ENCODE data around the gene TRAF6. TPM values are rescaled to one million over a fixed set of nuclear protein-coding genes. Genes with fewer than 3 reads are reported as not detected.

TRAF6 gene
- total RNA-seq, 1 experiment from 2014 or later: 9.3 TPM

GRCh38 chr11:36467916-36468315, 42.2 kb downstream of the TRAF6 start (continued):
- TF ChIP-seq ZBTB33 (IDR thresholded peaks at IDR 0.05; ENCODE audit: extremely low read depth, insufficient replicate concordance, low read length) (no peak), FOSL1 (IDR thresholded peaks at IDR 0.05; ENCODE audit: low read depth) (no peak), EZH2phosphoT487 (IDR thresholded peaks at IDR 0.05; ENCODE audit: borderline replicate concordance) (no peak), TCF7L2 (IDR thresholded peaks at IDR 0.05; ENCODE audit: borderline replicate concordance, extremely low read depth, insufficient read depth, insufficient read length) (no peak), EZH2 (IDR thresholded peaks at IDR 0.05) (no peak), SP1 (IDR thresholded peaks at IDR 0.05; ENCODE audit: low read depth) (no peak)

DNA sequence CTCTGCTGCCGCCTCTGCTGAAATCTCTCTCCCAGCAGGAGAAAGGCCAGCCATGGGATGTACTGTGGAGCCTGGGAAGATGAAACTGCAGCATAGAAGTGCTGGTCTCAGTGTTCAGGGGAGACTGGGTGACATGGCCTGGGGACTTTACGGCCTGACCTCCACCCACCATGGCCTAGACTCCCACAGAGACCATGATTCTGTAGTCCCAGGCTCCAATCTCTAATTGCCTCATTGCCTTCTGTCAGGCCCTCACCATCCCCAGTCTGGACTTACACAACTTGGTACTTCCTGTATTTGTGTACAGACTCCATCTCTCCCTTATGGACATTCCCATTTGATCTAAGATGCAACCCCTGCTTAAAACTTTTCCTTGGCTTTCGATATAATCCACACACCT, 43.1 kb downstream of the TRAF6 start:
- intact Hi-C loops (cut with micrococcal nuclease): no loop called here
- H3K9me2 ChIP-seq (ENCODE audit: insufficient read depth): no peaks in the 10 kb centered on the region
- H3K9me3 ChIP-seq (ENCODE audit: control insufficient read depth in 1 of 2, insufficient read depth in 1 of 2, low read depth in 1 of 2, low read length in 2 of 2): no peaks in the 10 kb centered on the region
- POLR2A ChIA-PET: no interaction called here
- no peak overlapping the region for H3K4me2 ChIP-seq (ENCODE audit: low read length)
- RAD21 ChIA-PET (ENCODE audit: low non-redundant PET in 1 of 2, low total read pairs in 2 of 2, uncharacterized antibody in 2 of 2, unreplicated experiment in 2 of 2): no interaction called here
- H2AFZ ChIP-seq (ENCODE audit: low read depth, low read length, poor library complexity, severe bottlenecking): no peak overlapping the region
- H3K27me3 ChIP-seq (ENCODE audit: insufficient read depth, low read length): peaks cover 13% of the 10 kb centered on the region; the same call in 1 of the 2 replicates
- no peaks in the 10 kb centered on the region for H4K20me1 ChIP-seq (ENCODE audit: insufficient read depth)
- no peak for DNase-seq (ENCODE audit: low read depth, low spot score)
- CTCF ChIA-PET: no interaction called here
- H3K9ac ChIP-seq (ENCODE audit: low read length): no peak overlapping the region
- no peak overlapping the region for H3K4me3 ChIP-seq (replicated peaks in 1 of 2; ENCODE audit: low read depth in 1 of 2, low read length in 2 of 2)
- no peak overlapping the region for H3K27ac ChIP-seq (ENCODE audit: low read depth, low read length)
- H3K4me1 ChIP-seq (ENCODE audit: control insufficient read depth in 1 of 2, insufficient read depth in 2 of 2, low read length in 2 of 2): no peaks in the 10 kb centered on the region; a peak in 1 of 4 replicates
- H3K36me3 ChIP-seq (ENCODE audit: control insufficient read depth in 1 of 2, insufficient read depth in 2 of 2, low read length in 2 of 2): no peaks in the 10 kb centered on the region
- BruUV-seq (replicated peaks): no TSS peak
- no peaks in the 10 kb centered on the region for H3K79me2 ChIP-seq (ENCODE audit: insufficient read depth, low read length)
- no peak for ATAC-seq
- TF ChIP-seq ZFX (IDR thresholded peaks at IDR 0.05): no peak
- no peak for TF ChIP-seq ATF3 (IDR thresholded peaks at IDR 0.05)
- no peak for TF ChIP-seq MAX (IDR thresholded peaks at IDR 0.05)
- TF ChIP-seq EZH2phosphoT487 (IDR thresholded peaks at IDR 0.05; ENCODE audit: borderline replicate concordance): no peak
- no peak for TF ChIP-seq POLR2AphosphoS5 (IDR thresholded peaks at IDR 0.05; ENCODE audit: low read depth, low read length)
- TF ChIP-seq EGR1 (IDR thresholded peaks at IDR 0.05; ENCODE audit: low read depth): no peak
- TF ChIP-seq JUND (IDR thresholded peaks at IDR 0.05): no peak
- TF ChIP-seq YY1 (IDR thresholded peaks at IDR 0.05; ENCODE audit: extremely low read depth, insufficient replicate concordance, low read depth, low read length): no peak
- TF ChIP-seq, protein P1, sequence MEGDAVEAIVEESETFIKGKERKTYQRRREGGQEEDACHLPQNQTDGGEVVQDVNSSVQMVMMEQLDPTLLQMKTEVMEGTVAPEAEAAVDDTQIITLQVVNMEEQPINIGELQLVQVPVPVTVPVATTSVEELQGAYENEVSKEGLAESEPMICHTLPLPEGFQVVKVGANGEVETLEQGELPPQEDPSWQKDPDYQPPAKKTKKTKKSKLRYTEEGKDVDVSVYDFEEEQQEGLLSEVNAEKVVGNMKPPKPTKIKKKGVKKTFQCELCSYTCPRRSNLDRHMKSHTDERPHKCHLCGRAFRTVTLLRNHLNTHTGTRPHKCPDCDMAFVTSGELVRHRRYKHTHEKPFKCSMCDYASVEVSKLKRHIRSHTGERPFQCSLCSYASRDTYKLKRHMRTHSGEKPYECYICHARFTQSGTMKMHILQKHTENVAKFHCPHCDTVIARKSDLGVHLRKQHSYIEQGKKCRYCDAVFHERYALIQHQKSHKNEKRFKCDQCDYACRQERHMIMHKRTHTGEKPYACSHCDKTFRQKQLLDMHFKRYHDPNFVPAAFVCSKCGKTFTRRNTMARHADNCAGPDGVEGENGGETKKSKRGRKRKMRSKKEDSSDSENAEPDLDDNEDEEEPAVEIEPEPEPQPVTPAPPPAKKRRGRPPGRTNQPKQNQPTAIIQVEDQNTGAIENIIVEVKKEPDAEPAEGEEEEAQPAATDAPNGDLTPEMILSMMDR (IDR thresholded peaks at IDR 0.05 in 2 of 3, conservative IDR thresholded peaks at IDR 0.05 in 1 of 3; ENCODE audit: borderline replicate concordance in 1 of 3, insufficient read depth in 1 of 3, low read depth in 2 of 3, low read length in 2 of 3): no peak
- no peak for TF ChIP-seq REST (IDR thresholded peaks at IDR 0.05; ENCODE audit: low read depth)
- TF ChIP-seq FOSL1 (IDR thresholded peaks at IDR 0.05; ENCODE audit: low read depth): no peak
- no peak for TF ChIP-seq POLR2A (IDR thresholded peaks at IDR 0.05; ENCODE audit: borderline replicate concordance, extremely low read depth, insufficient read depth, insufficient read length)
- TF ChIP-seq ZNF274 (IDR thresholded peaks at IDR 0.05; ENCODE audit: low read depth, low read length): no peak
- TF ChIP-seq ELF1 (IDR thresholded peaks at IDR 0.05; ENCODE audit: borderline replicate concordance, low read depth): no peak
- TF ChIP-seq SIN3A (IDR thresholded peaks at IDR 0.05; ENCODE audit: low read depth): no peak

Measured in HCT116 (cell line).